GM12878 (cell line): ENCODE measurements around the gene GARS1. TPM values are rescaled to one million over a fixed set of nuclear protein-coding genes. Genes with fewer than 3 reads are reported as not detected.

ENCODE experiments used
- ATAC-seq: fragments of 200-7000 bp; cut with Tn5 transposase; 3 replicates; pipeline ENCODE4 v1.9.1; 2020; ENCODE audit warnings: mild to moderate bottlenecking, moderate library complexity
- BruUV-seq: library from RNA; stranded (reverse); fragments of 400-500 nt; replicated peaks from 2 replicates; lab custom pipeline; 2021; lab: Mats Ljungman, UMichigan
- CTCF ChIA-PET: fragments of 300-600 bp; sonication (Branson Sonifier 250); formaldehyde crosslinking; extraction: SDS; loops from one replicate; lab custom pipeline; 2021; ENCODE audit warnings: inconsistent platforms; lab: Yijun Ruan, JAX
- POLR2A ChIA-PET: fragments of 350-600 bp; formaldehyde crosslinking; extraction: SDS; loops from one replicate; lab custom pipeline; 2021; ENCODE audit warnings: inconsistent platforms; lab: Charles Lee
- RAD21 ChIA-PET: fragments of 300-600 bp; sonication (Branson Sonifier 250); formaldehyde crosslinking; loops from one replicate; lab custom pipeline; 2023; ENCODE audit warnings: antibody characterized with exemption; ENCODE audit not compliant: unreplicated experiment; lab: Charles Lee
- SMC1A ChIA-PET: fragments of 300-600 bp; sonication (Branson Sonifier 250); formaldehyde crosslinking; loops from one replicate; lab custom pipeline; 2023; ENCODE audit not compliant: unreplicated experiment, uncharacterized antibody; lab: Charles Lee
- DNase-seq: peaks from one replicate; pipeline ENCODE4 v3.0.0-alpha.2; 2011; ENCODE audit warnings: low read depth, low spot score
- FAIRE-seq: peaks from 3 replicates; lab custom pipeline; 2011; peaks lifted over from hg19 to GRCh38; lab: Jason Lieb, UNC
- H2AFZ ChIP-seq: 2 replicates; pipeline ENCODE4 v1.6.0; 2011; ENCODE audit warnings: low read depth, low read length, control low read depth; ENCODE audit not compliant: control insufficient read depth
- H3K27ac ChIP-seq: 2 replicates; pipeline ENCODE4 v1.5.1; 2011; ENCODE audit warnings: control low read depth; ENCODE audit not compliant: control insufficient read depth, insufficient read depth
- H3K27me3 ChIP-seq, 2 experiments: replicated peaks in 1 of 2; 2 replicates each; pipeline versions ENCODE4 v1.6.0 to v1.6.1; 2011; ENCODE audit warnings: low read length in 1 of 2; ENCODE audit not compliant: control insufficient read depth in 2 of 2, insufficient read depth in 2 of 2
- H3K36me3 ChIP-seq, 2 experiments: 2 replicates each; pipeline ENCODE4 v1.5.1; 2011; ENCODE audit warnings: low read length in 1 of 2; ENCODE audit not compliant: control insufficient read depth in 2 of 2, insufficient read depth in 2 of 2
- H3K4me1 ChIP-seq: 2 replicates; pipeline ENCODE4 v1.6.1; 2011; ENCODE audit warnings: mild to moderate bottlenecking, low read length, moderate library complexity, mixed read lengths; ENCODE audit not compliant: control insufficient read depth, insufficient read depth
- H3K4me2 ChIP-seq: 2 replicates; pipeline ENCODE4 v1.6.0; 2011; ENCODE audit warnings: control low read depth; ENCODE audit not compliant: control insufficient read depth, insufficient read depth
- H3K4me3 ChIP-seq: fragments of 200-600 bp; sonication (generic); 2 replicates; pipeline ENCODE4 v1.5.1; 2016
- H3K79me2 ChIP-seq: 2 replicates; pipeline ENCODE4 v1.6.0; 2011; ENCODE audit warnings: low read length; ENCODE audit not compliant: control insufficient read depth, insufficient read depth
- H3K9ac ChIP-seq: 2 replicates; pipeline ENCODE4 v1.8.0; 2011; ENCODE audit warnings: low read length, control low read depth, mixed read lengths; ENCODE audit not compliant: control insufficient read depth, insufficient read depth
- H3K9me3 ChIP-seq: replicated peaks from 3 replicates; pipeline ENCODE4 v1.5.1; 2011; ENCODE audit warnings: mild to moderate bottlenecking, low read length; ENCODE audit not compliant: control insufficient read depth, insufficient read depth
- H4K20me1 ChIP-seq: 2 replicates; pipeline ENCODE4 v1.6.0; 2011; ENCODE audit not compliant: control insufficient read depth, insufficient read depth
- ATF2 ChIP-seq: IDR thresholded peaks from 2 replicates; pipeline ENCODE4 v1.6.1; 2012; ENCODE audit warnings: low read length, inconsistent platforms
- CREB1 ChIP-seq: IDR thresholded peaks from 2 replicates; pipeline ENCODE4 v1.6.1; 2012; ENCODE audit warnings: low read depth, mild to moderate bottlenecking, inconsistent platforms
- ZNF687 ChIP-seq: fragments of 450-650 bp; IDR thresholded peaks from 2 replicates; pipeline ENCODE4 v1.6.1; 2017; ENCODE audit warnings: mild to moderate bottlenecking, moderate library complexity
- WGBS: methylation state at CpG from one replicate; pipeline ENCODE4 v1.1.6; 2016; ENCODE audit warnings: low lambda C conversion rate; ENCODE audit not compliant: insufficient replicate concordance, insufficient coverage; ENCODE audit errors: missing lambda C conversion rate; 5-methylcytosine and 5-hydroxymethylcytosine counted together
- in situ Hi-C: fragments of 300-500 bp; cut with MboI; formaldehyde crosslinking; loops from 9 replicates; pipeline ENCODE4 v1.14.3; 2018; ENCODE audit warnings: mixed read lengths
- intact Hi-C: fragments of 100-400 bp; cut with micrococcal nuclease; formaldehyde crosslinking; loops from one replicate; pipeline ENCODE4 v1.14.2; 2022; ENCODE audit not compliant: unreplicated experiment
- polyA plus RNA-seq, 11 experiments: library from polyadenylated mRNA; depleted of rRNA in 4 of 11; unstranded in 6 of 11; stranded (reverse) in 5 of 11; fragments of >200 nt; fragmentation: Nextera tagmentation in 4 of 11; fragmentation: Illumina TruSeq in 1 of 11; extraction: Ambion mirVana in 4 of 11; extraction: Trizol in 1 of 11; gene quantifications; 1 replicate in 1 of 11; 2 replicates in 10 of 11; pipeline versions ENCODE4 v1.2.1 to v1.2.3, GENCODE V29; 2011 to 2016; ENCODE audit warnings: inconsistent platforms in 2 of 11, missing spikeins in 2 of 11, low read depth in 1 of 11
- total RNA-seq, 4 experiments: library from RNA; depleted of rRNA in 3 of 4; stranded (reverse); fragments of >200 nt in 3 of 4; fragmentation: Illumina TruSeq in 1 of 4; extraction: Trizol in 1 of 4; gene quantifications; 2 replicates each; pipeline versions ENCODE4 v1.2.1 to v1.2.3, GENCODE V29; 2013 to 2021

Gene GARS1
- total and polyA plus RNA-seq, 10 of the 15 experiments (the other 5 are each of a cell fraction or from before 2014, with no cell fraction given), result 120 to 361 (median 187) TPM

- BruUV-seq, result no TSS peak
- SMC1A ChIA-PET, result interaction anchor here (0.8 to 1.1 kb wide), 2 partner anchors 10 to 14 kb away, joined by 3 read pairs; no protein-coding TSS in a partner anchor
- H3K27me3 ChIP-seq, result no peaks in the 10 kb centered on the region
- no peaks in the 10 kb centered on the region for H3K79me2 ChIP-seq
- H4K20me1 ChIP-seq, result no peaks in the 10 kb centered on the region
- no peak overlapping the region for H3K9ac ChIP-seq
- in situ Hi-C loops, result no loop called here
- TF ChIP-seq CREB1, result 0 out of 2 replicates have a peak, but pooled peaks have one; percentile 12
- no peak for TF ChIP-seq ZNF687
- TF ChIP-seq ATF2, result 0 out of 2 replicates have a peak, but pooled peaks have one; percentile 25
- 30% methylated on average over 4 of the region's 4 CpGs for WGBS
- peak; percentile 7 for FAIRE-seq
- H3K4me3 ChIP-seq, result no peak overlapping the region
- H3K4me2 ChIP-seq, result no peak overlapping the region
- no peak for DNase-seq
- no peaks in the 10 kb centered on the region for H3K9me3 ChIP-seq
- POLR2A ChIA-PET, result no interaction called here
- intact Hi-C loops, result no loop called here
- ATAC-seq, result peak; percentile 43
- H3K4me1 ChIP-seq, result no peaks in the 10 kb centered on the region
- H3K27ac ChIP-seq, result peak overlapping the region; percentile 16; the same call in 1 of the 2 replicates
- RAD21 ChIA-PET, result interaction anchor here (0.7 kb wide), 1 partner anchor 28 kb away, joined by 3 read pairs; no protein-coding TSS in a partner anchor
- H2AFZ ChIP-seq, result no peak overlapping the region
- peaks cover 17 to 24% of the 10 kb centered on the region in 2 experiments for H3K36me3 ChIP-seq
- CTCF ChIA-PET, result interaction anchor here (0.6 to 1.0 kb wide), 3 partner anchors 12 to 109 kb away, joined by 3 to 4 read pairs (median 3); partner anchors contain the start of gene CRHR2
These were observed 36.3 kb downstream of the GARS1 start for GRCh38 chr7:30630986-30631385.
